K562 (cell line): ENCODE measurements around the gene SDHC. TPM values are rescaled to one million over a fixed set of nuclear protein-coding genes. Genes with fewer than 3 reads are reported as not detected.

Experiments
- BRD4 ChIP-seq: fragments of 200-600 bp; sonication (generic); IDR thresholded peaks from 2 replicates; pipeline ENCODE4 v1.6.1; 2017; ENCODE audit warnings: inconsistent platforms
- FOXA1 ChIP-seq: fragments of 450-650 bp; IDR thresholded peaks from 2 replicates; pipeline ENCODE4 v1.6.1; 2016; ENCODE audit warnings: mild to moderate bottlenecking, borderline replicate concordance
- GATAD2B ChIP-seq: fragments of 450-650 bp; IDR thresholded peaks from 2 replicates; pipeline ENCODE4 v1.6.1; 2017; ENCODE audit warnings: mild to moderate bottlenecking, borderline replicate concordance
- ILK ChIP-seq: fragments of 450-650 bp; IDR thresholded peaks from 2 replicates; pipeline ENCODE4 v1.6.1; 2016; ENCODE audit warnings: missing genetic modification characterization, low read depth, mild to moderate bottlenecking, missing compliant biosample characterization, moderate library complexity, borderline replicate concordance
- KHSRP ChIP-seq: fragments of 450-650 bp; IDR thresholded peaks from 2 replicates; pipeline ENCODE4 v1.6.1; 2017
- NFRKB ChIP-seq: fragments of 450-650 bp; IDR thresholded peaks from 2 replicates; pipeline ENCODE4 v1.6.1; 2016; ENCODE audit warnings: low read depth
- NR3C1 ChIP-seq: sonication (generic); formaldehyde crosslinking; IDR thresholded peaks from 2 replicates; pipeline ENCODE4 v1.8.1; 2022; ENCODE audit warnings: missing genetic modification reagents
- RBM14 ChIP-seq: fragments of 200-400 bp; formaldehyde crosslinking; IDR thresholded peaks from 2 replicates; pipeline ENCODE4 v1.6.1; 2018; ENCODE audit warnings: low read depth, mild to moderate bottlenecking, low read length, moderate library complexity, borderline replicate concordance; ENCODE audit not compliant: insufficient read depth
- RUNX1 ChIP-seq: sonication (generic); IDR thresholded peaks from 2 replicates; pipeline ENCODE4 v1.6.1; 2016; ENCODE audit warnings: antibody characterized with exemption, low read depth
- SUPT5H ChIP-seq: fragments of 450-650 bp; IDR thresholded peaks from 2 replicates; pipeline ENCODE4 v1.6.1; 2016
- TGIF2 ChIP-seq: sonication (generic); formaldehyde crosslinking; IDR thresholded peaks from 2 replicates; pipeline ENCODE4 v1.8.1; 2022; ENCODE audit warnings: mild to moderate bottlenecking, missing genetic modification reagents, moderate library complexity
- YY1 ChIP-seq, 3 experiments: IDR thresholded peaks; 2 replicates each; pipeline ENCODE4 v1.6.1; 2011; ENCODE audit warnings: low read length in 2 of 3, mild to moderate bottlenecking in 2 of 3, moderate library complexity in 2 of 3, borderline replicate concordance in 1 of 3, control low read depth in 1 of 3, low read depth in 1 of 3; ENCODE audit not compliant: insufficient read depth in 3 of 3, insufficient replicate concordance in 2 of 3, control insufficient read depth in 1 of 3, insufficient read length in 1 of 3; ENCODE audit errors: extremely low read depth in 1 of 3
- ZBTB1 ChIP-seq: sonication (generic); formaldehyde crosslinking; IDR thresholded peaks from 2 replicates; pipeline ENCODE4 v1.8.1; 2023; ENCODE audit warnings: missing genetic modification reagents, low read depth, mild to moderate bottlenecking, borderline replicate concordance
- ZNF165 ChIP-seq: fragments of 250-450 bp; sonication (Bioruptor Pico); IDR thresholded peaks from 2 replicates; pipeline ENCODE4 v1.4.0; 2020; ENCODE audit warnings: borderline replicate concordance
- ZNF384 ChIP-seq: IDR thresholded peaks from 2 replicates; pipeline ENCODE4 v1.6.1; 2012; ENCODE audit warnings: low read depth, low read length, improper control_type of control experiment
- ZNF561 ChIP-seq: fragments of 450-650 bp; formaldehyde crosslinking; conservative IDR thresholded peaks from 2 replicates; pipeline ENCODE4 v1.4.0; 2020; ENCODE audit warnings: mild to moderate bottlenecking, moderate library complexity
- polyA plus RNA-seq, 8 experiments: library from polyadenylated mRNA; depleted of rRNA in 4 of 8; stranded (reverse) in 5 of 8; unstranded in 3 of 8; fragments of >200 nt; fragmentation: Nextera tagmentation in 2 of 8; fragmentation: Illumina TruSeq in 1 of 8; extraction: Ambion mirVana in 2 of 8; extraction: Trizol in 1 of 8; gene quantifications; 2 replicates each; pipeline versions ENCODE4 v1.2.1 to v1.2.3, GENCODE V29; 2011 to 2014; ENCODE audit warnings: inconsistent platforms in 1 of 8, missing spikeins in 1 of 8
- total RNA-seq, 7 experiments: library from RNA; depleted of rRNA in 6 of 7; stranded (reverse); fragments of >200 nt in 6 of 7; fragmentation: Illumina TruSeq in 2 of 7; extraction: Trizol in 2 of 7; gene quantifications; 2 replicates each; pipeline versions ENCODE4 v1.2.1 to v1.2.3, GENCODE V29; 2011 to 2021; ENCODE audit warnings: low replicate concordance in 1 of 7
- TF ChIP-seq, protein P1 (sequence below): fragments of 450-650 bp; formaldehyde crosslinking; IDR thresholded peaks from 2 replicates; pipeline ENCODE4 v1.4.0; 2020; ENCODE audit warnings: mild to moderate bottlenecking, mixed read lengths
- TF ChIP-seq, protein P2 (sequence below): fragments of 450-650 bp; IDR thresholded peaks from 2 replicates; pipeline ENCODE4 v1.6.1; 2014; ENCODE audit warnings: low read depth, mild to moderate bottlenecking, moderate library complexity, borderline replicate concordance
- TF ChIP-seq, protein P3 (sequence below): sonication (generic); formaldehyde crosslinking; IDR thresholded peaks from 2 replicates; pipeline ENCODE4 v1.8.1; 2023; ENCODE audit warnings: mild to moderate bottlenecking, missing genetic modification reagents

Gene SDHC
- total and polyA plus RNA-seq, 9 of the 15 experiments (the other 6 are each of a cell fraction or from before 2014, with no cell fraction given), result 7.7 to 309 (median 174) TPM

DNA sequence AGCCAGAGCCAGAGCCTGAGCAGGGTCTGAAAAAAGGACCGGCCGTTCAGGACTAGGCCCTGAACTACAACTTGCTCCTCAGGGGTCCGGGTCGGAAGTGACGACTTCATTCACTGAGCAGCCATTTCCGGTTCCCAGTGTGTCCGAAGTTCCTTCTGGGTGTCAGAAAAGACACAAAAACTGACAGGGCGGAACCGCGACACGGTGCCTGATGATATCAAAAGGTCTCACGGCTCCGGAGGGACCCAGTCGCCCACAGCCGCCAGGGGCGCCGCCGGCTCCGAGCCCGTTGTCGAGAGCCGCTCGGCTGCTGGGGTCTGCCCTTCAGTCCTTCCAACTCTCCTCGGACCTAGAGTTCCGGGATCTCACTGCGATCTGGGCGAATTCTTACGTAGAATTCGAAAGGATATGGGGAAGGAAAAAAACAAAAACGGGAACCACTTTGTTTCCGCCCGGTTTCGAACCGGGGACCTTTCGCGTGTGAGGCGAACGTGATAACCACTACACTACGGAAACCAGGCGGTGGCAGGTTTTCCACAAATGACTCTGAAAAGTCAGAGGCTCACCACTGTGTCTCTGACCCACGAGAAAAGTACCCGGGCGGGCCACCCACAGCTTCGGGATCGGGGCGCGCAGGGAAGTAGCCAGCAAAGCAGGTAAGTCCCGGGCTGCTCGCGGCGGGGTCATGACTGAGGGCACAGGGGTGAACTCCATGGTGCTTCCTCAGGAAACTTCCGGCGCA, 85.2 kb downstream of the SDHC start (continued):
- no peak for TF ChIP-seq ILK (tag)
- no peak for TF ChIP-seq RUNX1
- TF ChIP-seq ZNF561 (CRISPR knock-in tag), result no peak
- no peak for TF ChIP-seq FOXA1
- no peak for TF ChIP-seq RBM14
- TF ChIP-seq GATAD2B, result peak; percentile 85
- TF ChIP-seq BRD4, result peak; percentile 95
- peak; percentile 89 for TF ChIP-seq SUPT5H
- TF ChIP-seq ZNF165 (CRISPR knock-in tag), result no peak
- TF ChIP-seq, protein P1, sequence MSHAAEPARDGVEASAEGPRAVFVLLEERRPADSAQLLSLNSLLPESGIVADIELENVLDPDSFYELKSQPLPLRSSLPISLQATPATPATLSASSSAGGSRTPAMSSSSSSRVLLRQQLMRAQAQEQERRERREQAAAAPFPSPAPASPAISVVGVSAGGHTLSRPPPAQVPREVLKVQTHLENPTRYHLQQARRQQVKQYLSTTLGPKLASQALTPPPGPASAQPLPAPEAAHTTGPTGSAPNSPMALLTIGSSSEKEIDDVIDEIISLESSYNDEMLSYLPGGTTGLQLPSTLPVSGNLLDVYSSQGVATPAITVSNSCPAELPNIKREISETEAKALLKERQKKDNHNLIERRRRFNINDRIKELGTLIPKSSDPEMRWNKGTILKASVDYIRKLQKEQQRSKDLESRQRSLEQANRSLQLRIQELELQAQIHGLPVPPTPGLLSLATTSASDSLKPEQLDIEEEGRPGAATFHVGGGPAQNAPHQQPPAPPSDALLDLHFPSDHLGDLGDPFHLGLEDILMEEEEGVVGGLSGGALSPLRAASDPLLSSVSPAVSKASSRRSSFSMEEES (CRISPR knock-in tag), result no peak
- TF ChIP-seq, protein P2, sequence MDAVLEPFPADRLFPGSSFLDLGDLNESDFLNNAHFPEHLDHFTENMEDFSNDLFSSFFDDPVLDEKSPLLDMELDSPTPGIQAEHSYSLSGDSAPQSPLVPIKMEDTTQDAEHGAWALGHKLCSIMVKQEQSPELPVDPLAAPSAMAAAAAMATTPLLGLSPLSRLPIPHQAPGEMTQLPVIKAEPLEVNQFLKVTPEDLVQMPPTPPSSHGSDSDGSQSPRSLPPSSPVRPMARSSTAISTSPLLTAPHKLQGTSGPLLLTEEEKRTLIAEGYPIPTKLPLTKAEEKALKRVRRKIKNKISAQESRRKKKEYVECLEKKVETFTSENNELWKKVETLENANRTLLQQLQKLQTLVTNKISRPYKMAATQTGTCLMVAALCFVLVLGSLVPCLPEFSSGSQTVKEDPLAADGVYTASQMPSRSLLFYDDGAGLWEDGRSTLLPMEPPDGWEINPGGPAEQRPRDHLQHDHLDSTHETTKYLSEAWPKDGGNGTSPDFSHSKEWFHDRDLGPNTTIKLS, result peak; percentile 82
- no peak for TF ChIP-seq TGIF2
- TF ChIP-seq ZNF384, result no peak; the same call in 1 of the 2 replicates
- no peak for TF ChIP-seq NR3C1
- TF ChIP-seq YY1 (IDR thresholded peaks at IDR 0.05; ENCODE audit: borderline replicate concordance in 1 of 3, control insufficient read depth in 1 of 3, extremely low read depth in 1 of 3, insufficient read depth in 3 of 3, insufficient read length in 1 of 3, insufficient replicate concordance in 2 of 3, low read depth in 1 of 3, low read length in 2 of 3), result peak; percentile 15 to 90 (median 81)
- TF ChIP-seq ZBTB1 (CRISPR knock-in tag), result no peak; the same call in 1 of the 2 replicates
- no peak for TF ChIP-seq KHSRP
- TF ChIP-seq NFRKB, result 0 out of 2 replicates have a peak, but pooled peaks have one; percentile 4
- TF ChIP-seq, protein P3, sequence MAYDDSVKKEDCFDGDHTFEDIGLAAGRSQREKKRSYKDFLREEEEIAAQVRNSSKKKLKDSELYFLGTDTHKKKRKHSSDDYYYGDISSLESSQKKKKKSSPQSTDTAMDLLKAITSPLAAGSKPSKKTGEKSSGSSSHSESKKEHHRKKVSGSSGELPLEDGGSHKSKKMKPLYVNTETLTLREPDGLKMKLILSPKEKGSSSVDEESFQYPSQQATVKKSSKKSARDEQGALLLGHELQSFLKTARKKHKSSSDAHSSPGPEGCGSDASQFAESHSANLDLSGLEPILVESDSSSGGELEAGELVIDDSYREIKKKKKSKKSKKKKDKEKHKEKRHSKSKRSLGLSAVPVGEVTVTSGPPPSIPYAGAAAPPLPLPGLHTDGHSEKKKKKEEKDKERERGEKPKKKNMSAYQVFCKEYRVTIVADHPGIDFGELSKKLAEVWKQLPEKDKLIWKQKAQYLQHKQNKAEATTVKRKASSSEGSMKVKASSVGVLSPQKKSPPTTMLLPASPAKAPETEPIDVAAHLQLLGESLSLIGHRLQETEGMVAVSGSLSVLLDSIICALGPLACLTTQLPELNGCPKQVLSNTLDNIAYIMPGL (CRISPR knock-in tag), result peak; percentile 99
